RCC 7860 (cell line): ENCODE data around the gene MPDU1.
A peak's percentile ranks its signal among the peaks of the same experiment; 100 is the strongest.
"Not testable (repeated sequence)": the region's sequence is repeated elsewhere in the genome, so short reads cannot be mapped to it uniquely, and the experiment has no call there.

Source experiments
- DNase-seq: peaks from one replicate; pipeline ENCODE4 v3.0.0-alpha.2; 2015; ENCODE audit warnings: low spot score
- FAIRE-seq: peaks from 2 replicates; lab custom pipeline; 2012; peaks lifted over from hg19 to GRCh38; lab: Jason Lieb, UNC

MPDU1 gene

DNA sequence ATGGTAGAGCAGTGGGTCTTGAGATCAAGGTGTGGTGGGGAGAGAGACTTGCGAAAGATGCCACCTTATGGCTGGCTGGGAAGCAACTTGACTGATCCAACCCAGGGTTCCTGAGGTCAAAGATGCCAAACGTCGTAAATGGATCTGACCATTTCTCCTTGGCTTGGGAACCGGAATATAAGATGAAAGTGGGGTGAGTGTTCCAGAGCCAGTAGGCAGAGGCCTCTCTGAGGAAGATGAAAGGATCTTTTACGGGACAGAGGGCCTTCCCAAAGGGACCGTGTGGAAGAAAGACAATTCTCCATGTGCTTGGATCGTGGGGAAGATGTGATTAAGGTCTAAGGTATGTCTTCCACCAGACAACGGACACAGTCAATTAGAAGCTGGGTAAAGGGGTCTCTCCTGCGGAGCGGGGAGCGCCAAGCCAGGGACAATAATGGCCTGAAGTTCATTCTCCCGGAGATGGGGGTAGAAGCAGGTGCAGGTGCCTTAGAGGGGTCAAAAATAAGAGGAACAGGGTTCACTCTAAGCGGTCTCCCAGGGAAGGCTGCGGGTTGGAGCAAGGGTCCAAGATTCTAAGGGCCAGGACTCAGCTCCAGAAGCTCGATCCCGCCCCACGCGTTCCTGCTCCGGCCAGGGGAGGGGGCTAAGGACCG lies 30.2 kb downstream of the MPDU1 start:
- FAIRE-seq: no peak
- DNase-seq: peak; percentile 20

DNA sequence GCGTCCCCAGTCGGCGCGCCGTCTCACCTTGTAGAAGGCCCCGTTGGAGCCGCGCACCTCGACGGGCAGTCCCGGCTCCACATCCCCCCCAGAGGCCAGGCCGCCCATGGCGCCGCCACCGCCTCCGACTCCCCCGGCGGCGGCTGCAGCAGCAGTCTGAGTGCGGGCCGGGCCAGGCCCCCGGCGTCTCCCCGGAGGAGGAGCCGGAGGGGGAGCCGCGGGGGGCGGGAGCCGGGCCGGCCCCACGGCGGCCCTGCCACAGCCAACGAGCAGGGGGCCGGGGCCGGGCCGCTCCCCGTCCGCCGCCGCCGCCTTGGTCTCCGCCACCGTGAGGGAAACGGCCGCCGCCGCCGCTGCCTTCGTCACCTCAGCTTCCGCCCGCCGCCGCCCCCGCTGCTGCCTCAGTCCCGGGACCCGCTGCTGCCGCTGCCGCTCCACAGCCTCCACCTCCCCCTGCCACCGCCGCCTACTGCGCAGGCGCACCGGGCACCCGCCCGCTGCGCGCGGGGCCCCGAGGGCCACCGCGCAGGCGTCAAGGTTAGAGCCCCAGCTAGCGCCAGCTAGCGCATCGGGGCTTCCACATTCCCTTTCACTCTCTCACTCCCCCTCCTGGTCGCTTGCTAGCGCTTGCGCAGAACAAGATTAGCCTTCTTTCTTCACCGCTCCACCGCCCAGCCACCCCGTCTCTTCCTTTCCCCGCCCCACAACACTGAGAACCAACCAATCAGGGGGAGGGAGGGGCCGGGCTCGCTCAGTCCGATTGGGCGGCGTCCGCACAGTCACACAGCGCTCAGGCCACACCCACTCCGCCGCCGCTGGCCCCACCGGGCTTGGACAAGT lies 31.0 kb downstream of the MPDU1 start, which contains the start of gene FXR2:
Gene FXR2, minus strand, starts transcription at position 473 of the 840 bp plus-strand sequence. Its CDS starts 365 bp downstream, at position 108.
- DNase-seq: peak; percentile 97
- FAIRE-seq: peak; percentile 88

DNA sequence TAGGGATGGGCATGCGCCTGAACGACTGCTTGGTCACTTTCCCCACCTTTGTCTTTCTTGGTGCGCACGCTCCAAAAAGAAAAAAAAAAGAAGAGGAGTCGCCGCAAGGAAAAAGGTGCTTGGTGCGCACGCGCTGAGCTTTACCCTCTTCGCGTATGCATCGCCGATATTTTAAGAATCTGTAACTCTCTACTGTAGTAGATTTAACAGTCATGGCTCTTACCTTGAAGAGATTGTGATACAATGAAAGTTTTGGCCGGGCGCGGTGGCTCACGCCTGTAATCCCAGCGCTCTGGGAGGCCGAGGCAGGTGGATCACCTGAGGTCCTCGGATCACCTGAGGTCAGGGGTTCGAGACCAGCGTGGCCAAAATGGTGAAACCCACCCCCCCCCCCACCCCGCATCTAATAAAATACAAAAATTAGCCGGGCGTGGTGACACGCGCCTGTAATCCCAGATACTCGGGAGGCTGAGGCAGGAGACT lies 31.7 kb downstream of the MPDU1 start:
- DNase-seq (no peak), FAIRE-seq (no peak)

DNA sequence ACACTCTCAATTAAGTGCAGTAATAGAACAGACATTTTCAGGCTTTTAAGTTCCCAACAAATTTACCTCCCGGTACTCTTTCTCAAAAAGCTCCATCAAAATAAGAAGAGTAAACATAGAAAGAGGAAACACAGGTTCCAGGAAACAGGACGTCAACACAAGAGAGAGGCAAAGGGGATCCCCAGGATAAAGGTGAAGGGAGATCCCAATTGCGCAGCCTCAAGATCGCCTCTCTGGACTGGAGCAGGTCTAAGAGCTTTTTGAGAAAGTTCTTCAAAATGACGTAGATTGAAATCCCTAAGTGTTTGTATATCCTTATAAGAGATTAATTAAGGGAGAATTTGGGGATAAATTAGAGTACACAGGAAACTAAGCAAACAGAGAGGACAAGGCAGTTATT lies 35.0 kb downstream of the MPDU1 start:
- DNase-seq (no peak), FAIRE-seq (no peak)

DNA sequence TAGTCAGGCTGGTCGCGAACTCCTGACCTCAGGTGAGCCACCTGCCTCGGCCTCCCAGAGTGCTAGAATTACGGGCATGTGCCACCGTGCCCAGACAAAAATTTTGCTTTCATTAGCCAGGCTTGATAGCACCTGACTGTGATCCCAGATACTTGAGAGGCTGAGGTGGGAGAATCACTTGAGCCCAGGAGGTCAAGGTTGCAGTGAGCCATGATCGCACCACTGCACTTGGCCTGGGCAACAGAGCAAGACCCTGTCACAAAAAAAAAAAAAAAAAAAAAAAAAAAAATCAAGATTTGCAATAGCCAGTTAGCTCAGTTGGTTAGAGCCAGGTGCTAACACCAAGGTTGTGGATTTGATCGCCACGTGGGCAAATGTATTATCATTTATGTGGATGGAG lies 37.2 kb downstream of the MPDU1 start:
- DNase-seq (no peak), FAIRE-seq (no peak)

DNA sequence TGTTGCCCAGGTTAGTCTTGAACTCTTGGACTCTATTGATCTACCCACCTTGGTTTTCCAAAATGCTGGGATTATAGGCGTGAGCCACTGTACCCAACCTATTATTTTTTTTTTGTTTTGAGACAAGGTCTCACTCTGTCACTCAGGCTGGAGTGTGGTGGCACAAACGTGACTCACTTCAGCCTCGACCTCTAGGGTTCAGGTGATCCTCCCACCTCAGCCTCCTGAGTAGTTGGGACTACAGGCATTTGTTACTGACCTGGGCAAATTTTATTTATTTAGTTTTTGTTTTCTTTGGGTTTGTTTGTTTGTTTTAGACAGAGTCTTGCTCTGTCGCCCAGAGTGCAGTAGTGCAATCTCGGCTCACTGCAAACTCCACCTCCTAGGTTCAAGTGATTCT lies 40.0 kb downstream of the MPDU1 start:
- FAIRE-seq: no peak
- DNase-seq: no peak

DNA sequence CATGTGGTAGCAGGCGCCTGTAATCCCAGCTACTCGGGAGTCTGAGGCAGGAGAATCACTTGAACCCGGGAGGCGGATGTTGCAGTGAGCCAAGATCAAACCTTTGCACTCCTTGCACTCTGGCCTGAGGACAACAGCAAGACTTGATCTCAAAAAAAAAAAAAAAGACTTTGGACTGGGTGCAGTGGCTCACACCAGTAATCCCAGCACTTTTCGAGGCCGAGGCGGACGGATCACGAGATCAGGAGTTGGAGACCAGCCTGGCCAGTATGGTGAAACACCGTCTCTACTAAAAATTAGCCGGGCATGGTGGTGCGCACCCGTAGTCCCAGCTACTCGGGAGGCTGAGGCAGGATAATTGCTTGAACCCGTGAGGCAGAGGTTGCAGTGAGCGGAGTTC lies 42.1 kb downstream of the MPDU1 start:
- not testable (repeated sequence) for FAIRE-seq, DNase-seq

DNA sequence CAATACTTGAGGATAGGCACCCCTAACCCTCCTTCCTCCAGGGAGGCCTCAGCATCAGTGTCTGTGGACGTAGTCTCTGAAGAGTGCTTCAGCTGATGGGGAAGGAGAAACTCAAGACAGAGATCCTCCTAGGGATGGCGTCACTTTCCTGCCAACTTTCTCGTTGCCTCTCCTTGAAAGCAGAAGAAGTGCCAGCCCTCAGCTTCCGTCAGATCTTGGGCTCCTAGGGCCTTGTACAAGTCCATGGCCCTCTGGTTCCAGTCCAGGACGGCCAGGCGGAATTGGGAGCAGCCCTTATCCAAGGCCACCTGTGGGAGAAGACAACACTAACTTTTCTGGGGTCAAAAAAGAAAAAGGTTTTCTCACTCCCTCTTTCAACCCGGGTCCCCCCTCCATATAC lies 42.7 kb downstream of the MPDU1 start:
- FAIRE-seq (no peak), DNase-seq (no peak)

DNA sequence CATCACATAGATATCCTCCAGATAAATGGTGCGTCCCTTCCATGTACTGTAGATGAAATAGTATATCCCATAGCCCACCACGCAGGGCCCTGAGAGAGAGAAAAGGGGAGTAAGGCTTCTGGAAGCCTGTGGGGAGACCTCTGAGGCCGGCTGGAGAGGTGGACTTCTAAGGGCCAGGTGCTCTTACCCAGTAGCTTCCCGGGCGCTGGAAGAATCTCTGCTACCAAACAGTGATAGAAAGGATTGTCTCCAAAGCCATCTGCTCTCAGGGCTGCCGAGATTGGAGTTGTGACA lies 43.3 kb downstream of the MPDU1 start:
- no peak for DNase-seq
- no peak for FAIRE-seq

DNA sequence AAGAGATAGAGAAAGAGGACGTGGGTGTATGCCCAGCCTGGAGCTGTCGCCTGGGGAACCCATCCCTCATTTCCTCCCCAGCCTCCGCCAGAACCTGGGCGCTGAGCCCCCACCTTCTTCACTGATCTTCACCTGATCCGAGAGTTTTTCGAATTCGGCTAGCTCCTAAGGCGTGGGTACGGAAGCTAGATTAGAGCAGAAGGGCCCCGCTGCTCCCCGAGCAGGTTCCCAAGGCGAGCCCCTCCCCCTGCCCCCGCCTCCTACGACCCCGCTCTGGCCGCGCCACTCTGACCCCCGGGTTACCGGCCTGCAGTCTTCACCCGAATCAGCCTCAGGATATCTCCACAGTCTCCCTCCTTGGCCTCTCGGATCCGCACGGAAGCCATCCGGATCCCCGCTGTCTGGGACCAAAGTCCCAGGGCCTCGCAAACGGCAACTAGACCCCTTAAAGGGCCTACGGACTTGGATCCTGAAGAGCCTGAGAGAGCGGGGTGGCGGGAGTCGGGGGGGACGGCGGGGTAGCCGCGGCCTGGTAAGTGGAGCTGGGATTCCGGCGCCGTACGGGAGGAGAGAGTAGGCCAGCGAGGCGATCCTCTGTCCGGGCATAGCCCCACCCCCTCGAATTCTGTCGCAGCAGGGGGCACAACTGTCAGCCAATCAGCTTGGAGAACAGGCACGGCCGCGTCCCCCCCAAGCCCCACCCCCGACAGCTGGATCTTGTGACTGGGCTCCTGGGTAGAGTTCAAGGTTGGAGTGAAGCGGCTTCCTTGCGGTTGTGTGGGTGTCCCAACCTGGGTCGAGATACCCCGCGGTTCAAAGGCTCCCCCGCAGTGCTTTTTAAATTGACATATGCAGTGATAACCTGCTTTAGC lies 43.8 kb downstream of the MPDU1 start, which contains the start of gene SAT2:
Gene SAT2, minus strand, starts transcription at position 572 of the 872 bp plus-strand sequence. Its CDS starts 186 bp downstream, at position 386.
- FAIRE-seq (peak; percentile 66), DNase-seq (peak; percentile 77)

DNA sequence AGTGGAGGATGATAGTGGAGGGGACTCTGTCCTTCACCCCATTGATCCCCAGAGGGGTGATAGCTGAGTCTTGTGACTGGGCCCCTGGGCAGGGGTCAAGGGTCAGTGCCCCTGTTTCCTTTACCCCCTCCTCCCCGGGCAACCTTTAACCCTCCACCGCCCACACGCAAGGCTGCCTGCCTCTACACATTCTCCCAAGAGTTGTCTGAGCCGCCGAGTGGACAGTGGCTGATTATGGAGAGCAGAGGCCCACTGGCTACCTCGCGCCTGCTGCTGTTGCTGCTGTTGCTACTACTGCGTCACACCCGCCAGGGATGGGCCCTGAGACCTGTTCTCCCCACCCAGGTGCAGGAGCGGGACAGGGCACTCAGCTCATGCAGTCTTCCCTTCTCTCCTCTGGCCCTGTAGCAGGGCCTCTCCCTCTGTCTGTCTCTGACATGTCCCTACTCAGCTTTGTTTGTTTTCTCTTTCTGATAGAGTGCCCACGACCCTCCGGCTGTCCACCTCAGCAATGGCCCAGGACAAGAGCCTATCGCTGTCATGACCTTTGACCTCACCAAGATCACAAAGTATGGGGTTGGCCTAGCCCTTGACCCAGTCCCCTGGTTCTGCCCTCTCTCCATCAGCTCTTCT lies 46.4 kb downstream of the MPDU1 start, which contains the start of gene SHBG:
Gene SHBG, plus strand, starts transcription at position 197 of the 633 bp plus-strand sequence. Its CDS starts 38 bp downstream, at position 235.
- DNase-seq: no peak
- FAIRE-seq: no peak

DNA sequence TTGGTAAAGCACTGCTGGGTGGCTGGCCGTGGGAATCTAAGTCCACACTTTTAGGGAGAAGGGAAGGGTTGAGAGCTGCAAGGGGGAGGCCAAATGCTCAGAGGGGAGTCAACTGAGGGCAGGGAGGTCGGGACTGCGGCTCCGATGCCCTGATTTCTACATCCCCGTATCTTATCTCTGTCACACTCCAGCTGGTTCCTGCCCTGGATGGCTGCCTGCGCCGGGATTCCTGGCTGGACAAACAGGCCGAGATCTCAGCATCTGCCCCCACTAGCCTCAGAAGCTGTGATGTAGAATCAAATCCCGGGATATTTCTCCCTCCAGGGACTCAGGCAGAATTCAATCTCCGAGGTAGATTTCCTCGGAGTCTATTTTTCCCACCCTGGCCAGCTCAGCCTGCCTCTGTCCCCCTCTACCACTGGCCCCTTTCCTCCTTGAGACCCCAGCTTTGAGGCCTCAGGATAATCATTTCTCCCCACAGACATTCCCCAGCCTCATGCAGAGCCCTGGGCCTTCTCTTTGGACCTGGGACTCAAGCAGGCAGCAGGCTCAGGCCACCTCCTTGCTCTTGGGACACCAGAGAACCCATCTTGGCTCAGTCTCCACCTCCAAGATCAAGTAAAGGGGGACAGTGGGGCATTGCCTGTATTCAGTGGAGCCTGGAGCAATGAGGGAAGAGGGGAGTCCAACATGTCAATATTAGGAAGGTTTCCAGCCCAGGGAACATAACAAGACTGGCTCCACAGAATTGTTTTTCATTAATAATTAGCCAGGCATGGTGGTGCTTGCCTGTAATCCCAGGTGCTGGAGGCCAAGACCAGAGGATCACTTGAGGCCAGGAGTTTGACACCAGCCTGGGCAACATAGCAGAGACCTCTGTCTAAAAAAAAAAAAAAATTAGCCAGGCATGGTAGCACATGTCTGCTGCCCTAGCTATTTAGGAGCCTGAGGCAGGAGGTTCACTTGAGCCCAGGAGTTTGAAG lies 48.0 kb downstream of the MPDU1 start:
- FAIRE-seq (no peak), DNase-seq (no peak)

DNA sequence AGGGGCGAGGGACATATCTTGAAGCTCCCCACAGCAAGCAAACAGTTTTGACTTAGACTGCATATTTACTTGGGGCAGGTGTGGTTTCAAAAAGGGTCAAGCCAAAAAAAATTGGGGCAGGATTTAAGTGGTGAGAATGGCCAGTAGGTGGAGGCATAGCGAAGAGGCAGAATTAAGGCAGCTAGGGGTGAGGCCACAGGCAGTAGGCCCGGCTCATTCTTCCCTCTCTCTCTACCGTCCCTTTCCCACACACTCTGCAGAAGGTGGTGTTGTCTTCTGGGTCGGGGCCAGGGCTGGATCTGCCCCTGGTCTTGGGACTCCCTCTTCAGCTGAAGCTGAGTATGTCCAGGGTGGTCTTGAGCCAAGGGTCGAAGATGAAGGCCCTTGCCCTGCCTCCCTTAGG lies 48.8 kb downstream of the MPDU1 start:
- FAIRE-seq: no peak
- DNase-seq: no peak

DNA sequence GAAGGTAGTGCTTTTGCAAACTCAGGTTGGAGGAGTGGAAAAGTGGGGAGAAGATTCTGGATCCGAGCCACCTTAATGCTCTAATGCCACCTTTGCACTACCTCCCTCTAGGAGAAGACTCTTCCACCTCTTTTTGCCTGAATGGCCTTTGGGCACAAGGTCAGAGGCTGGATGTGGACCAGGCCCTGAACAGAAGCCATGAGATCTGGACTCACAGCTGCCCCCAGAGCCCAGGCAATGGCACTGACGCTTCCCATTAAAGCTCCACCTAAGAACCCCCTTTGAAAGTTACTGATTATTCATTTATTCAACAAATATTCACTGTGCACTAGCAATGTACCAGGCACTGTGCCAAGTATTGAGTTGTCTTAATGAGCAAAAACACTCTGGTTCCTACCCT lies 49.4 kb downstream of the MPDU1 start:
- FAIRE-seq (no peak), DNase-seq (no peak)

DNA sequence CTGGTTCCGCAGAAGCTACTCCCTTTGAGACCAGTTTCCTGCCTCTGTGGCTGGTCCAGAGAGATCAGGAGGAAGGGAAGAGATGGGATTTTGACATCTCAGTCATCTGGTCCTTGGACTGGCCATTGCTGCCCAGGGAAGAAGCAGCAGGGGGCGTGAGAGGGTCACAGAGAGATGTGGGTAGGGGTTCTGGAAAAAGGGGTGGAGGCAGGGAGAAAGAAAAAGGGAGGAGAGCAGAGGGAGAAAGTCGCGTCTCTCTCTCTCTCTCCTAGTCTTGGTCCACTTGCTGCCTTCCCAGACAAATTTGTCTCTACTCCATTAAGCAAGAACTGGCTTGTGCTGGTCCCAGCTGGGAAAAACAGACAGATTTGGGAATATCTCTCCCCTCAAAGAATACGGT lies 50.7 kb downstream of the MPDU1 start:
- peak; percentile 4 for DNase-seq
- no peak for FAIRE-seq

DNA sequence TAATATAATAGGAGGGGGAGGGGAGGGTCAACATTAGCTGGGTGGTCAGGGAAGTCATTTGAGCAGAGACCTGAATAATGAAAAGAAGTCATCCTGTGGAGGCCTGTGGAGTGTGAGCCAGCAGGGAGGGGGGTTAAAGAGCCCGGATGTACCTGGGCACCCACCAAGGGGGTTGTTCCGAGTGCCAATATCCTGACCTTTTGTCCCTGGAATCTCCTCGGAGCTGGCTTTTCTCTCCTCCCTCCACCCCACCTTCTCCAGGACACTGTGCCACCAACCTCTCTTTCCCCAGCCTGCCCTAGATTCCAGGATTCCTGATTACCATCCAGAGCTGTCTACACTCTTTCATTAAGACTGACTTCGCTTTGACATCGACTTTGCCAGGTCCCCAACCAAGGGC lies 52.5 kb downstream of the MPDU1 start:
- FAIRE-seq: no peak
- DNase-seq: no peak
